ENCODE measurements around the gene OTUB1. TPM values are rescaled to one million over a fixed set of nuclear protein-coding genes. Genes with fewer than 3 reads are reported as not detected.

The OTUB1 gene
- total RNA-seq, 1 donor = 34.4 TPM

DNA sequence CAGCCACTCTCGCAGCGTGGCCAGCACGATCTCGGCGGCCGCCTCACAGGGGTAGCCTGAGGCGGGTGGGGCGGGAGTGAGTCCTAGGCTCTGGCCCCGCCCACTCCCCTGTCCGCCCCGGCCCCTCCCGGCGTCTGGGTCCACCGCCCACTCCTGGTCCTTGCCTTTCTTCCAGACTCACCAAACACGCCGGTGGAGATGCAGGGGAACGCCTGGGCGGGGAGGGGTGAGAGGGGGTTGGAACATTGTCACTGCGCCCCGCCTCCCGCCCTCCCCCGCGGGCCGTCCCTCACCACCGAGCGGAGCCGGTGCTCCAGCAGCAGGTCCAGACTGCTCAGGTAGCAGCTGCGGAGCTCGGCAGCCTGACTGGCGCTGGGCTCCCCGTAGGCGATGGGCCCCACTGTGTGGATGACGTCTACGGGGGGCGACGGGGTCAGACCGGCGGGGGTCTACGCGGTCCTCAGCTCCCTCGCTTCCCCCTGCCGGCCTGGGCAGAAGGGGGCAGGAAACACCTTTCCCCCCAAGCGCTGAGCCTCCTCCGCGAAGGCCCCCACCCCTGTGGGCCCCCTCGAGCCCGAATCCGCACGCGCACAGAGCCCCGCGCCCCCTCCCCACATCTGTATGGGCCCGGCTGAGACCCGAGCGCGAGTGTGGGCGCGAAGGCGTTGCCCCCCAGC, 13.2 kb downstream of the OTUB1 start:
- peaks cover 20% of the 10 kb centered on the region for H3K36me3 ChIP-seq (ENCODE audit: insufficient read depth, low read length)
- H4K20me1 ChIP-seq (ENCODE audit: insufficient read depth, low read length) = peaks cover 32% of the 10 kb centered on the region
- H2AFZ ChIP-seq (ENCODE audit: low read length) = no peak overlapping the region
- no peaks in the 10 kb centered on the region for H3K79me2 ChIP-seq (ENCODE audit: insufficient read depth, low read length)
- no peak overlapping the region for H3K27ac ChIP-seq (ENCODE audit: low read depth, low read length)
- H3K4me1 ChIP-seq (ENCODE audit: insufficient read depth, low read length) = peaks cover 9% of the 10 kb centered on the region
- H3K9me3 ChIP-seq (ENCODE audit: low read depth, low read length) = no peaks in the 10 kb centered on the region
- H3K27me3 ChIP-seq (ENCODE audit: insufficient read depth, low read length) = no peaks in the 10 kb centered on the region
- H3K4me3 ChIP-seq (ENCODE audit: insufficient read depth, low read length) = no peak overlapping the region
- peak overlapping the region; percentile 61 for H3K4me2 ChIP-seq (ENCODE audit: insufficient read depth, low read length)
- peak; percentile 93 for DNase-seq (ENCODE audit: insufficient read length, low spot score, missing footprints)
- TF ChIP-seq, protein P1, sequence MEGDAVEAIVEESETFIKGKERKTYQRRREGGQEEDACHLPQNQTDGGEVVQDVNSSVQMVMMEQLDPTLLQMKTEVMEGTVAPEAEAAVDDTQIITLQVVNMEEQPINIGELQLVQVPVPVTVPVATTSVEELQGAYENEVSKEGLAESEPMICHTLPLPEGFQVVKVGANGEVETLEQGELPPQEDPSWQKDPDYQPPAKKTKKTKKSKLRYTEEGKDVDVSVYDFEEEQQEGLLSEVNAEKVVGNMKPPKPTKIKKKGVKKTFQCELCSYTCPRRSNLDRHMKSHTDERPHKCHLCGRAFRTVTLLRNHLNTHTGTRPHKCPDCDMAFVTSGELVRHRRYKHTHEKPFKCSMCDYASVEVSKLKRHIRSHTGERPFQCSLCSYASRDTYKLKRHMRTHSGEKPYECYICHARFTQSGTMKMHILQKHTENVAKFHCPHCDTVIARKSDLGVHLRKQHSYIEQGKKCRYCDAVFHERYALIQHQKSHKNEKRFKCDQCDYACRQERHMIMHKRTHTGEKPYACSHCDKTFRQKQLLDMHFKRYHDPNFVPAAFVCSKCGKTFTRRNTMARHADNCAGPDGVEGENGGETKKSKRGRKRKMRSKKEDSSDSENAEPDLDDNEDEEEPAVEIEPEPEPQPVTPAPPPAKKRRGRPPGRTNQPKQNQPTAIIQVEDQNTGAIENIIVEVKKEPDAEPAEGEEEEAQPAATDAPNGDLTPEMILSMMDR (IDR thresholded peaks at IDR 0.05; ENCODE audit: extremely low read depth, low read depth, low read length) = no peak

DNA sequence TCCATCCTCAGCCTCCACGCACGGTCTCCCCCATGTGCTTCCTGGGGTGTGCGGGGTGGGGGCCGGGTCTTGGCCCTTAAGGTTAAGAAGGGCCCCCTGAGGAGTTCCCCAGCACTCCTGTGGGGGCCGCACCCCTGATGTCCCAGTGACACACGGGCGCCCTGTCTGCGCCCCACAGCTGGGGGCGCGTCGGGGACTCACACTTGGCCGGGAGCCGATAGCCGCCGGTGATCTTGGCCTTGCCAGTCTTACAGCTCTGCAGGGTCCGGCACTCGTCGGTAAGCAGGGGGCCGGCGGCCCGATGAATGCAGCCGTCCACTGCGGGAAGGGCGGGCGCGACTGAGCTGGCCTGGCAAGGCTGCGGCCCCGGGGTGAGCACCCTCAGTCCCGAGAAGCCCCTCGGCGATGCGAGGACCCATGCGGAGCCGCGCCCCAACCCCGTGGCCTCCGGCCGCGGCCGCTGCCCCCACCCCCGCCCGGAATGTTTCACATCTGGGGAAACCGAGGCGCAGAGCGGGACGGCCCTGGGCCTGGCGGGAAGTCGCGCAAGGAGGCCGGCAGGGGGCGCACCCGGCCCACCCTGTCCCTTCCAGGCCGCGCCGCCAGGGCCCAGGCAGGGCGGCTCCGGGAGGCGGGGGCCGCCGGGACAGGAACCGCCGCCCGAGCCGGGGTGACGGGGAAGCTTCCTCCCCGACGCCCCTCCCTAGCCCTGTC, 13.9 kb downstream of the OTUB1 start:
- Histone ChIP-seq H3K9me3 (ENCODE audit: low read depth, low read length) (no peaks in the 10 kb centered on the region), H3K4me2 (ENCODE audit: insufficient read depth, low read length) (peak overlapping the region; percentile 61), H3K79me2 (ENCODE audit: insufficient read depth, low read length) (no peaks in the 10 kb centered on the region), H3K27ac (ENCODE audit: low read depth, low read length) (no peak overlapping the region), H3K27me3 (ENCODE audit: insufficient read depth, low read length) (no peaks in the 10 kb centered on the region), H3K4me1 (ENCODE audit: insufficient read depth, low read length) (peaks cover 9% of the 10 kb centered on the region), H4K20me1 (ENCODE audit: insufficient read depth, low read length) (peaks cover 25% of the 10 kb centered on the region), H3K36me3 (ENCODE audit: insufficient read depth, low read length) (peaks cover 15% of the 10 kb centered on the region), H3K4me3 (ENCODE audit: insufficient read depth, low read length) (peak overlapping the region; percentile 62), H2AFZ (ENCODE audit: low read length) (no peak overlapping the region)
- TF ChIP-seq, protein P1 (IDR thresholded peaks at IDR 0.05; ENCODE audit: extremely low read depth, low read depth, low read length) = peak; percentile 47
- DNase-seq (ENCODE audit: insufficient read length, low spot score, missing footprints) = peak; percentile 100

DNA sequence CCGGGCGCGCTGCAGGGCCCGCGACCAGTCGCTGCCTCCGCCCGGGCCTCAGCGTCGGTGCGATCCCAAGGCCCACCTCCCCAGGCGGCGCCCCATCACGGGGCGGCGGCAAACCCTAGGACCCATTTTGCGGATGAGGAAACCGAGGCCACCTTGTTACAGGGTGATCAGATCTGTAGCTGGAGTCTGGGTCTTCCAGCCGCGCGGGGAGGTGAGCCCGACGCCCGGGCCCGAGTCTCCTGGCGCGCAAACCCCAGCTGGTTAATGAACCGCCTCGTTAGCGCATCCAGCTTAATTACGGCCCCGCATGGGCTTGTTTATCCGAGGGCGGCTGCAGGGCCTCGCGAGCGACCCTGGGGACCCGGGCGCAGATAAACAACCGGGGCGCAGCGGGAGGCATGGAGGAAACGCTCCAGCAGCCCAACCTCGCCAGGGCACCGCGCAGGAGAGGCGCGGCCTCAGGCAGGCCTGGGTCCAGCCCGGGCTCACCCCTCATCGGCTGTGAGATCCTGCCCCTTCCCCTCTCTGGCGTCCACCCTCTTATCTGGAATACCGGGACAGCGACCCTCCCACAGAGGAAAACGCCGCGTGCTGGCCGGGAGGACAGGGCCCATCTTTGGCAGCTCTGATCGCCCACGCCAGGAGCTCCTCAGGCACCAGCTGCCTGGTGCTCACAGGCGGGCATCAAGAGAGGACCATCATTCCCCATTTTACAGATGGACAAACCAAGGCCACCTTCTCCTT, 14.7 kb downstream of the OTUB1 start:
- no peak for DNase-seq (ENCODE audit: insufficient read length, low spot score, missing footprints)
- Histone ChIP-seq H3K27me3 (ENCODE audit: insufficient read depth, low read length) (no peaks in the 10 kb centered on the region), H3K4me2 (ENCODE audit: insufficient read depth, low read length) (peak overlapping the region; percentile 61), H3K36me3 (ENCODE audit: insufficient read depth, low read length) (peaks cover 12% of the 10 kb centered on the region), H3K79me2 (ENCODE audit: insufficient read depth, low read length) (no peaks in the 10 kb centered on the region), H2AFZ (ENCODE audit: low read length) (no peak overlapping the region), H3K4me1 (ENCODE audit: insufficient read depth, low read length) (peaks cover 9% of the 10 kb centered on the region), H3K4me3 (ENCODE audit: insufficient read depth, low read length) (peak overlapping the region; percentile 62), H4K20me1 (ENCODE audit: insufficient read depth, low read length) (peaks cover 23% of the 10 kb centered on the region), H3K27ac (ENCODE audit: low read depth, low read length) (no peak overlapping the region), H3K9me3 (ENCODE audit: low read depth, low read length) (no peaks in the 10 kb centered on the region)
- TF ChIP-seq, protein P1 (IDR thresholded peaks at IDR 0.05; ENCODE audit: extremely low read depth, low read depth, low read length) = no peak
